HG03135 (cell line): Measurements from ENCODE around the gene CADM1.

Experiments
- ATAC-seq: cut with Tn5 transposase; IDR thresholded peaks from one replicate; pipeline ENCODE4 v1.9.1; 2021; ENCODE audit warnings: mild to moderate bottlenecking, moderate library complexity; ENCODE audit not compliant: unreplicated experiment

The CADM1 gene

GRCh38 chr11:115452241-115452640, 52.0 kb downstream of the CADM1 start:
- no peak for ATAC-seq

GRCh38 chr11:115450519-115450918, 53.7 kb downstream of the CADM1 start:
- ATAC-seq: no peak

- ATAC-seq: no peak
Measured at GRCh38 chr11:115447273-115447864, 56.8 kb downstream of the CADM1 start.

- no peak for ATAC-seq
Measured at GRCh38 chr11:115446214-115446613, 58.0 kb downstream of the CADM1 start.

GRCh38 chr11:115444542-115444941, 59.7 kb downstream of the CADM1 start:
- no peak for ATAC-seq

GRCh38 chr11:115439969-115440540, 64.2 kb downstream of the CADM1 start:
- ATAC-seq: no peak

DNA sequence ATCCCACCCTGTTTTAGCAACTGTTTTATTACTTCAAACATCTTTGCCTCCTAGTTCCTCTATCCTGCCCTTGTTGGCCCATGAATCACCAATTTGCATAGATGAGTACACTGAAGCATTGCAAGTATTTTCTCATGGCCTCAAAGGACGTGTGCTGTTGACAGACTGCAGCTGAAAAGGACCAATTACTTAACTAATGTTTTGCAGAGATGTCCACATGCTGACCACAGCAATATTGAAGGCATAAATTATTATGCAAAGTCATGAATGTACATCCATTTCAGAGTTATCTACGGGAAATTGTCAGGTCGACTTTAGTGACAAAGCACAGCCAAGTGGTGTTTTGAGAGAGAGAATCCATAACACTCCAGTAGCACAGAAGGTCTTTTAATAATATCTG, 64.8 kb downstream of the CADM1 start:
- no peak for ATAC-seq

DNA sequence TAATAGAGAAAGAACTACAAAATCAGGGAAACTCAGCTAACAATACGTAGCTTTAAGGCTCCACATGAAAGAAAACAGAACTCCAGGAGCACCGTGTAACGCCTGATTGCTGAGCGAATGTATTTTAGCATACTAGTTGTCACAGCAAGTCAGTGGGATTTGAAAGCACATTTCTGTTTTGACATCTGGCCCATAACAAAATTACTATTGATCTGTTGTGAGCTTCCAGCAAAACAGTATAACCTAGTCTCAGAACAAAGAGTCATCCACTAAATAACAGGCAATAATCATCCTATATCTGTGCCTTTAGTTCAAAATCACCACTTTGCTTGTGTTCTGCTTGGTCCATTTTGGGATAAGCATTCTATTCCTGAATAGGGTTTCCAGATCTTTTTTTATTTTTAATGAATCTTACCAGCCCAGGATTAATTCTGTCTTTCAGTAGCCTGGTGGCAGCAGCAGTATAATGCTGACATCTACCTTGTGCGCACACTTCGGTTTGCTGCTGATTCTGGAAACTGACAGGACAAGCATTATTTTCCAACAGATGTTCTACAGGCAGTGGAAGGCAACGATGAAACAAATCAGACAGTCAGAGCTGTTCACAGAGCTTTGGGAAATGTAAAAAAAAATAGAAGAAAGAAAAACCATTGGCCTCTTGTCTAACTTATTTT, 66.2 kb downstream of the CADM1 start:
- no peak for ATAC-seq

DNA sequence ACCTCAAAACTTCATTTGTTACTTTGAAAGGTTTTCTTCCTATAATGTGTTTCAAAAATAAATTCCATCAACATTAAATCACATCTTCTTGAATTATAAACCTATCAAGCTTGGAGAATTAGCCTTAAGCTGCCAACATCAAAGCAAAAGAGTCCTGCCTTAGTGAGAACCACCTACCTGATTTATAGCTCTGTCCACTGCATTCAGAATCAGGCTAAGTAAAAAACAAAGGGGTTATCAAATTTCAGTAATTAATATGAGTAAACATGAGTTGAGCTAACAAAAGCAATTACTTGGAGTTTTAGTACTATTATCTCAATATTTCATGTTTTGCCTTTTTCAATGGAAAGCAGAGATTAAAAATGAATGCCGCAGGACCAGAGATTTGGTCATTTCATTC, 73.9 kb downstream of the CADM1 start:
- no peak for ATAC-seq

- no peak for ATAC-seq
Measured at GRCh38 chr11:115428306-115428705, 75.9 kb downstream of the CADM1 start.

DNA sequence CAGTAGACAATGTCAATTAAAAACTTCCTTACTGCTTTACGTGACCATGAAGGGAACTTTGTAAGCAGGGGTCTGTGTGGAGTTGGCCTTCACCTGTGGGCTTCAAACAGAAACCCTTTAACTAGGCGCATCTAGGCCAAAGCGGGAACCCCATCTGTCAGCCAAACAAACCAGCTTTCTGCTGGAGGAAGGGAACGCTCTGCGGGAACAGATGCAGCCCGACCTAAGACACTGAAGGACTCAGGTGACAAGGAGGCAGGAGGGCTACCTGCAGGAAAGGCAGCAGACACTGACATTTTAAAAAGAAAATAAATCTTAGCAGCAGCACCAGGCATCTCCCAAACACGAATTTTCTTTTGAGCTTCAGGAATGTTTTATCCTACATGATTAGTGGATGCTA, 78.4 kb downstream of the CADM1 start:
- no peak for ATAC-seq

GRCh38 chr11:115425250-115425649, 79.0 kb downstream of the CADM1 start:
- no peak for ATAC-seq

DNA sequence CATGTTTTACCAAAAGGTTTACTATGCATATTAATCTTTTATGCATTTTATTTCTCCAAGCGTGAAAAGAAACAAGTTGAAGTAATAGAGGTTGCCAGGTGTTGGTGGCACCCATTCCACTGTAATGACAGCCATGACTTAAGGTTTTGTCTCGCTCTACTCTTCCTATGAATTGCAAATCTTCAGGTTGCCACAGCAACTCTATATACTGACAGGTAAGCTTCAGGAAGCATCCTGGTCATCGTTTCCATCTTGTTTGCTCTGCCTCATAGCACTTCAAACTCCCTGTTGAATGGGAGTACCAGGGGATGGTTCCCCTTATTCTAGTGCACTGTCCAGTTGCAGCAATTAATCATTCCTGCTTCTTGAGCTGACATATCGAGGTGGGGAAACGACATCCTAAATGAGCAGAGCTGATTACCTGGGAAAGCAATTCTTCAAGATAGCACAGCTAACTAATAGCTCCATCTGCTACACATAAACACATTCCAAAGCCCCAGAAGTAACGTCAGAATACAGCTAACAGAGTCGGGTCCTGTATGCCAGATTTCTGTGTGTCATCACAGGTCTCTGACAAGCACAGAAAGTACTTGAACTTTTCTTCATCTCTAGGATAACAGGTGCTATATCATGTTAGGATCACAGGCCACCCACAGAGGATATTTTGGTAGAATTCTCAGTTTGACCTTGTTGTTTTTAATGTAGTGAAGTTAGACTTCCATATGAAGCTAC, 80.3 kb downstream of the CADM1 start:
- ATAC-seq: no peak

DNA sequence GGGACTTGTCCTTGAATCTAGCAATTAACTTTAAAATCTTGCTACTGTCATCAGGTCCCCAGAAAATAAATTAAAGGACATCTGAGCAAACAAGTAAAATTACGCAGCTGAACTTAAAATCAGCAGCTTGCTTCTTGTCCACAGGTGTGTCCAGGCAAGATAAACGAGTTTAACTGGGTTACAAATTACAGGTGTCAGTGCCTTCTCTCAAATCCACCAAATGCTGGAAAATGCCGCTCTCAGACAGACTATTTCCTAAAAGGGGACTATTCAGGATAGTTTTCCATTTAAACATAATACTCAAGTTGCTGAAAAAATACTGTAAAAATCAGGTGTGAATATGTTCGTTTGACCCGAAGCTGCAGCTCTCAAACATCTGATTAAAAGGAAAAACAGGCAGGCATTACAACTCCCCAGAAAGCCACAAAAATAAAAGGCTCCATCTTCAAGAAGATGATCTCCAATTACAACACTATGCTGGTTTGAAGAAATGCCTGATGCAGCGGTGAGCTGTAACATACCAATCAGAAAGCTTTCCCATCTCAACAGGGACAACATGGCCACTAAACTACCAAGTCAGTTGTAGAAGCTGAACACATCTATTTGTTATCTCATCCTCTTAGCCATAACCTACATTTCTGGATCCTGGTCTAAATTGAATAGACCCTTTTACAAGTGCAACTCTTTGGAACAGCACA, 82.1 kb downstream of the CADM1 start:
- no peak for ATAC-seq

DNA sequence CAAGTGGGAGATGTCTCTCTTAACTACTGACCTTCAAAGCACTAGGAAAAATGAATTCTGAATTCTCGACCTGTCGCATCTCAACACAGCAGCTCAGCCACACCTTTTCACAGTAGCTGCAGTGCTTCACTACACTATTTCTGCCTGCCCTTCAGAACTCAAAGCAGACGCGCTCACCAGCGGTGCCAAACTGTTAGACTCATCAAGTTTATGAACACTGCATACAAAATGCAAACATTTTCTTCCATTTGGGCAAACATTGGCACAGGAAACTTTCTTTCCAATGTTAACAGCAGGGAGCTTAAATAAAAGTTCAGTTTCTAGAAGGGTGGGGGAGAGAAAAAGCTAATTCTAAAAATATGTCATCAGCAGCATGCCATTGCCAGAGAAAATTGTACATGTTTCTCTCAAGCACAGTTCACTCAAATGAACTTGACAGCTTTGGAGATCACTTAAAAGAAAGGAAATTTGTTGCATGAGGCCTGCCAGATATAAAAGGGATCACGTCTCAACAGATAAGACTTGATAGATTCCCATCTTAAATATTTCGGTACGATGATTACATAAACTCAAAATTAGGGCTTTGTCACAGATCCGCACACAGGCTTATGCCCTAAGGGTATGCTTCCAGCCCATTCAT, 82.7 kb downstream of the CADM1 start:
- no peak for ATAC-seq

DNA sequence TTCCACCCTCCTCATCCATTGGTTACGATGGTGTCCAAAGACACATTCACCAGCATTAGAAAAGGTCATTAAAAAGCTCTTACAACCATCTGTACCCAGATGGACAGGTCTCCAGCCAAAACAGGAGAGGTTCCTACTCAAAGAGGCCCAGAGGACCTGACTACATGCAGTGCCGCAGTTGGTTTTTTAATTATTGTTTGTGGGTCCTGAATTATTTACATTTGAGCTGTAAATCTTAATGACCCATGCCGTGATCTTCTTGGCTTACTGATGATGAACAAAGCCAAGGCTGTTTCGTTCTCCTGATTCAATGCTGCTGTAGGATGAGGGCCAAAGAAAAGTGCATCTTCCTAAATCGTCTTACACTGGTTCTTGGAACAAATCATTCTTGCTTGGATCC, 83.7 kb downstream of the CADM1 start:
- no peak for ATAC-seq

GRCh38 chr11:115418626-115419025, 85.6 kb downstream of the CADM1 start:
- ATAC-seq: no peak

DNA sequence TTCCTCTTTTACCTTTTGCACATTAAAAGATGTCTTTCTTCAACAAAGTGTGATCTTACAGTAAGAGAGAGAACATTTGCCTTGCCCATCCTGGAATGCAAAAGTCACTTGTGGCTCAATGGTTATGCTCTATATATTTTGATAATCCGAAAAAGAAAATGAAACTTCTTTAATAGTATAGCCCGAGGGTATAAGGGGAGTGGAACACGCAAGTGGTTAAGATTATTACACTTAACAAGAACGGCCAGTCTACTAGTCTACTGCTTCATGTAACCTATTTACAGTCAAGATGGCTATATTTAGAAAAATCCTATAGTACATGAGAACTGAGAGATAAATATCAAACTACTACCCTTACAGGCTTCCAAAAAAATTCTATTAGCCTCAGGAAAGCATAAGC, 86.1 kb downstream of the CADM1 start:
- no peak for ATAC-seq

GRCh38 chr11:115411120-115411519, 93.1 kb downstream of the CADM1 start:
- ATAC-seq: no peak

GRCh38 chr11:115409691-115410220, 94.5 kb downstream of the CADM1 start:
- ATAC-seq: no peak
